Peyer's patch (tissue), 4 donors: ENCODE results near the gene MYO9B. TPM values are rescaled to one million over a fixed set of nuclear protein-coding genes. Genes with fewer than 3 reads are reported as not detected.

Source experiments
- DNase-seq, 3 donors: peaks; one replicate each; pipeline ENCODE4 v3.0.0-alpha.2; 2017 to 2019
- H3K27ac ChIP-seq, 4 donors: fragments of 200-600 bp; sonication (generic); one replicate each; pipeline ENCODE4 v1.5.1; 2016 to 2019
- H3K27me3 ChIP-seq, 2 donors: fragments of 200-600 bp; sonication (generic); one replicate each; pipeline ENCODE4 v1.5.1; 2019
- H3K36me3 ChIP-seq, 3 donors: fragments of 200-600 bp; sonication (generic); one replicate each; pipeline ENCODE4 v1.5.1; 2016 to 2019
- H3K4me1 ChIP-seq, 4 donors: fragments of 200-600 bp; sonication (generic); one replicate each; pipeline ENCODE4 v1.5.1; 2016 to 2019
- H3K4me3 ChIP-seq, 4 donors: fragments of 200-600 bp; sonication (generic); 1 replicate in 3 of 4; 2 replicates in 1 of 4; pipeline ENCODE4 v1.5.1; 2016 to 2019; ENCODE audit warnings: mild to moderate bottlenecking in 1 of 4
- H3K9me3 ChIP-seq, 4 donors: fragments of 200-600 bp; sonication (generic); one replicate each; pipeline ENCODE4 v1.5.1; 2016 to 2019; ENCODE audit warnings: mild to moderate bottlenecking in 1 of 4
- POLR2A ChIP-seq, 2 donors: fragments of 450-650 bp; IDR thresholded peaks; one replicate each; pipeline ENCODE4 v1.5.1; 2017; ENCODE audit warnings: antibody characterized with exemption in 2 of 2, mild to moderate bottlenecking in 2 of 2, moderate library complexity in 2 of 2
- total RNA-seq, 4 donors: library from RNA; depleted of rRNA; stranded (reverse); fragments of >200 nt; gene quantifications; one replicate each; pipeline ENCODE4 v1.1.0, GENCODE V29; 2016
- TF ChIP-seq, protein P1 (sequence below), 6 experiments: fragments of 450-650 bp in 4 of 6; fragments of 200-600 bp in 2 of 6; sonication (generic) in 1 of 6; IDR thresholded peaks; one replicate each; pipeline ENCODE4 v1.5.1; 2017 to 2019; ENCODE audit warnings: antibody characterized with exemption in 6 of 6, mild to moderate bottlenecking in 3 of 6, moderate library complexity in 1 of 6

Gene MYO9B
- total RNA-seq, 4 donors from 2014 or later = 65.3 to 578 (median 143) TPM

DNA sequence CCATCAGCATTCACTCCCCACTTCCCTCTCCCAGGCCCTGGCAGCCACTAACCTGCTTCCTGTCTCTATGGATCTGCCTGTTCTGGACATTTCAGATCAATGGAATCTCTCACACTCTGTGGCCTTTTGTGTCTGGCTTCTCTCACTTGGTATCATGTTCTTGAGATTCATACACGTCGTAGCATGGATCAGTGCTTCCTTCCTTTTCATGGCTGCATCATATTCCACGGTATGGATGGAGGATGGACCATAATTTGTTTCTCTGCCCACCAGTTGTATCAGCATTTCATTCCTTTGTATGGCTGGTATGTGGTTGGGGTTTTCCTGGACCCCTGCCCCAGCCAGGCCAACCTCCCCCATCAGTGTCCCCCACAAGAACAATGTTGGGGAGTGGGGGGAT, 36.2 kb downstream of the MYO9B start:
- no peak for TF ChIP-seq POLR2A (IDR thresholded peaks at IDR 0.05)
- TF ChIP-seq, protein P1, sequence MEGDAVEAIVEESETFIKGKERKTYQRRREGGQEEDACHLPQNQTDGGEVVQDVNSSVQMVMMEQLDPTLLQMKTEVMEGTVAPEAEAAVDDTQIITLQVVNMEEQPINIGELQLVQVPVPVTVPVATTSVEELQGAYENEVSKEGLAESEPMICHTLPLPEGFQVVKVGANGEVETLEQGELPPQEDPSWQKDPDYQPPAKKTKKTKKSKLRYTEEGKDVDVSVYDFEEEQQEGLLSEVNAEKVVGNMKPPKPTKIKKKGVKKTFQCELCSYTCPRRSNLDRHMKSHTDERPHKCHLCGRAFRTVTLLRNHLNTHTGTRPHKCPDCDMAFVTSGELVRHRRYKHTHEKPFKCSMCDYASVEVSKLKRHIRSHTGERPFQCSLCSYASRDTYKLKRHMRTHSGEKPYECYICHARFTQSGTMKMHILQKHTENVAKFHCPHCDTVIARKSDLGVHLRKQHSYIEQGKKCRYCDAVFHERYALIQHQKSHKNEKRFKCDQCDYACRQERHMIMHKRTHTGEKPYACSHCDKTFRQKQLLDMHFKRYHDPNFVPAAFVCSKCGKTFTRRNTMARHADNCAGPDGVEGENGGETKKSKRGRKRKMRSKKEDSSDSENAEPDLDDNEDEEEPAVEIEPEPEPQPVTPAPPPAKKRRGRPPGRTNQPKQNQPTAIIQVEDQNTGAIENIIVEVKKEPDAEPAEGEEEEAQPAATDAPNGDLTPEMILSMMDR (IDR thresholded peaks at IDR 0.05) = no peak
- Histone ChIP-seq H3K9me3 (no peaks in the 10 kb centered on the region), H3K4me1 (peaks cover 0 to 23% (median 18%) of the 10 kb centered on the region in 4 donors), H3K27ac (peak overlapping the region in 2 of 4 donors; percentile 38 to 71), H3K4me3 (no peak overlapping the region), H3K27me3 (no peaks in the 10 kb centered on the region), H3K36me3 (no peaks in the 10 kb centered on the region)
- no peak for DNase-seq

DNA sequence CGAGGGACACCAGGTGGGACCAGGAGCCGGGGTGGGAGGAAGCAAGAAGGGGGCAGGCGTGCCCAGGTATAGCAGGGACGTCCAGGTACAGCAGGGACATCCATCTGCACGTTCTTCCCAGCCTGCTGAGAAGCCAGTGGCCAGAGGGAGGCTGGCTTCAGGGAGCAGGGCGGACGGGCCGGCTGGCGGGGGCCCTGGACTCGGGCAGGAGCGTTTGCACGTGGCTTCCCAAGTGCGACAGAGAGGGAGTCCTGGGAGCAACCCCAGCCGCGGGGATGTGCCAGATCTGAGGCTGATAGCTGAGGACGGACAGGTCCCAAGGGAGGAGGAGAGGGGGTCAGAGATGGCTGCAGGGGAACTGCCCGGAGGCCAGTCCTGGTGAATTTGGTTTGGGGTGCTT, 36.7 kb downstream of the MYO9B start:
- Histone ChIP-seq H3K4me1 (peaks cover 0 to 18% (median 16%) of the 10 kb centered on the region in 4 donors), H3K9me3 (no peaks in the 10 kb centered on the region), H3K27me3 (no peaks in the 10 kb centered on the region), H3K36me3 (no peaks in the 10 kb centered on the region), H3K27ac (peak overlapping the region in 2 of 4 donors; percentile 38 to 71), H3K4me3 (no peak overlapping the region)
- DNase-seq = no peak
- TF ChIP-seq, protein P1 (IDR thresholded peaks at IDR 0.05) = no peak
- no peak for TF ChIP-seq POLR2A (IDR thresholded peaks at IDR 0.05)

DNA sequence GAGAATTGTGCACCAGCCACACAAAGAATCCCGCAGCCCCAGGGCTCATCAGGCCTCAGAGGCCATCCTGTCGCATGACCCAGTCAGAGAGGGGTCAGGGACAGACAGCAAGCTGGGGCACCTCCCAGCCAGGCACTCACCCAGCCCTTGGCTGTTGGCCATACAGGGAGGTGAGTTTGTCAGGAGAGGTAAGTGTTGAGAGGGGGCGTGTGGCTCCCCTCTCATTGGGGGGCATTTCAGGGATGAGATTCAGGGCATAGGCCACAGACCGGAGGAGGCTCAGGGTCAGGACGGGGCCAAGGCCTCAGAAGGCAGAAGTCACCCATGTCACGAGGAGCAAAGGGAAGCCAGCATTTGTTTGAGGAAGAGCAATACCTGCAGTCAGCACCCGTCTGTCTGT, 37.1 kb downstream of the MYO9B start:
- no peaks in the 10 kb centered on the region for H3K27me3 ChIP-seq
- no peak for DNase-seq
- H3K36me3 ChIP-seq = no peaks in the 10 kb centered on the region
- TF ChIP-seq, protein P1 (IDR thresholded peaks at IDR 0.05) = no peak
- no peak for TF ChIP-seq POLR2A (IDR thresholded peaks at IDR 0.05)
- no peaks in the 10 kb centered on the region for H3K9me3 ChIP-seq
- peak overlapping the region in 3 of 4 donors; percentile 38 to 71 (median 66) for H3K27ac ChIP-seq
- H3K4me1 ChIP-seq = peaks cover 0 to 16% (median 12%) of the 10 kb centered on the region in 4 donors
- no peak overlapping the region for H3K4me3 ChIP-seq

DNA sequence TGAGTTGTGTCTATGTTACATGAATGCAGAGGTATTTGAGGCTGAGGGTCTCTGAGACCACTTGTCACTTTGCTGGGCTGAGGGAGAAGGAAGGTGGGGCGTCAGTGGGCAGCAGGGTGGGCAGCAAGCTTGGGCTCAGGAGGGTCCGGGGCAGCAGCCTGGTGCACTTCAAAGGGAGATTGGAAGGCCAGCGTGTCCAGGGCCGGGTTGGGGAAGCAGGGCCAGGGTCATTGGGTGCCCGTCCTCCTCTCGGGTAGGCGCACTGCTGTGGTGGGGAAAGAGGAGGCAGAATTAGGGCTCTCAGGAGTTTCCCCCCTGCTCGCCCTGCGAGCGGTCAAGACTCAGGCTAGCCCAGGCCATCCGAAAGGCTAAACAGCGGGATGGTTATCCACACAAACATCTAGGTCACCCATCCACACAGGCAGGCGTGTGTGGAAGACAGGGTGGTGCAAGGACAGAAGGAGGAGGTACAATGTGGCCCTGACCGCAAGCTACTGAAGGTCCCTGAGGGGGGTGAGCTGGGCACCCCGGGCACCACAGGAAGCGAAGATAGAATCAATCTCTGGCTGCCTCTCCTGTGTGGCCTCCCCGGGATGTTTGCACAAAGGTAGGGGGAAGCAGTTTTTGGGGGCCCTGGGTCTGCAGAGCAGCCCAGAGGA, 37.7 kb downstream of the MYO9B start:
- Histone ChIP-seq H3K4me1 (peaks cover 0 to 16% (median 11%) of the 10 kb centered on the region in 4 donors), H3K4me3 (no peak overlapping the region), H3K9me3 (no peaks in the 10 kb centered on the region), H3K27ac (peak overlapping the region in 3 of 4 donors; percentile 44 to 71 (median 66)), H3K36me3 (no peaks in the 10 kb centered on the region), H3K27me3 (no peaks in the 10 kb centered on the region)
- TF ChIP-seq, protein P1 (IDR thresholded peaks at IDR 0.05) = no peak
- TF ChIP-seq POLR2A (IDR thresholded peaks at IDR 0.05) = no peak
- no peak for DNase-seq

DNA sequence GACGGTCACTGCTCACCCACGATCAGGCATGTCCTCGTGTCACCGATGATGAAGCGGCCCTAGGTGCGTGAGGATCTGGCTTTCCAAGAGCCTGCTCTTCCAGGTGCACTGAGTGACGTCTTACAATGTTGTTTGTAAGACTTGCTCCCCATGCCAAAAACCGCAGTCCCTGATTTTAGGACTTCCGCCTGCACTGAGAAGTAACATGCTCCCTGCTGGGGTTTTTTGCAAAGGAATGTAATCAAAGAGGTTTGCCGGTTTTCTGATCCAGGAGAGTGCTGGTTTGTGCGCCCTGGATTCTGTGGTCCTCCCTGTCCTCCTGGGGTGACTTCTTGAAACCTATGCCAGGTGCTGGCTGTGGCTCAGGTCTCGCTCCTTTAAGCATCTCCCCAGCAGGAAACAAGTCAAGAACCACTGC, 38.8 kb downstream of the MYO9B start:
- no peak overlapping the region for H3K4me3 ChIP-seq
- peaks cover 0 to 13% (median 7%) of the 10 kb centered on the region in 4 donors for H3K4me1 ChIP-seq
- H3K36me3 ChIP-seq = peaks cover 0 to 4% (median 0%) of the 10 kb centered on the region in 3 donors
- peak overlapping the region in 3 of 4 donors; percentile 44 to 71 (median 66) for H3K27ac ChIP-seq
- no peak for TF ChIP-seq POLR2A (IDR thresholded peaks at IDR 0.05)
- TF ChIP-seq, protein P1 (IDR thresholded peaks at IDR 0.05) = no peak
- no peaks in the 10 kb centered on the region for H3K9me3 ChIP-seq
- no peaks in the 10 kb centered on the region for H3K27me3 ChIP-seq
- DNase-seq = no peak
